Endothelial cell (in vitro differentiated cells): Measurements from ENCODE around the gene CHPT1. TPM values are rescaled to one million over a fixed set of nuclear protein-coding genes. Genes with fewer than 3 reads are reported as not detected.

Experiments
- DNase-seq: peaks from one replicate; pipeline ENCODE4 v3.0.0; 2021; ENCODE audit warnings: low spot score
- H3K27ac Mint-ChIP-seq: one replicate; pipeline ENCODE4 v1.8.0; 2021; ENCODE audit warnings: mixed read lengths, inconsistent platforms; ENCODE audit not compliant: unreplicated experiment
- H3K27me3 Mint-ChIP-seq: one replicate; pipeline ENCODE4 v1.8.0; 2021; ENCODE audit warnings: mild to moderate bottlenecking, moderate library complexity, mixed read lengths, inconsistent platforms; ENCODE audit not compliant: unreplicated experiment
- H3K36me3 Mint-ChIP-seq: one replicate; pipeline ENCODE4 v1.8.0; 2021; ENCODE audit warnings: mild to moderate bottlenecking, low read depth, mixed read lengths, inconsistent platforms; ENCODE audit not compliant: unreplicated experiment
- H3K4me1 Mint-ChIP-seq: one replicate; pipeline ENCODE4 v1.8.0; 2021; ENCODE audit warnings: mild to moderate bottlenecking, mixed read lengths, inconsistent platforms; ENCODE audit not compliant: unreplicated experiment
- H3K4me3 Mint-ChIP-seq: one replicate; pipeline ENCODE4 v1.8.0; 2021; ENCODE audit warnings: mild to moderate bottlenecking, mixed read lengths, inconsistent platforms; ENCODE audit not compliant: unreplicated experiment
- H3K9me3 Mint-ChIP-seq: one replicate; pipeline ENCODE4 v1.8.0; 2021; ENCODE audit warnings: mixed read lengths, inconsistent platforms; ENCODE audit not compliant: unreplicated experiment
- total RNA-seq: library from RNA; stranded (reverse); fragmentation: NEBNext Ultra II Directional; extraction: Animal tissue kit (Norgen Biotek cat#: 25700); gene quantifications from one replicate; pipeline ENCODE4 v1.2.1, GENCODE V29; 2021; ENCODE audit not compliant: unreplicated experiment
- TF ChIP-seq, protein P1 (sequence below): fragments of 200-600 bp; sonication (generic); IDR thresholded peaks from one replicate; pipeline ENCODE4 v1.5.0; 2021; ENCODE audit warnings: antibody characterized with exemption; ENCODE audit not compliant: unreplicated experiment

The CHPT1 gene
- total RNA-seq, 1 donor from 2014 or later = 6.2 TPM

DNA sequence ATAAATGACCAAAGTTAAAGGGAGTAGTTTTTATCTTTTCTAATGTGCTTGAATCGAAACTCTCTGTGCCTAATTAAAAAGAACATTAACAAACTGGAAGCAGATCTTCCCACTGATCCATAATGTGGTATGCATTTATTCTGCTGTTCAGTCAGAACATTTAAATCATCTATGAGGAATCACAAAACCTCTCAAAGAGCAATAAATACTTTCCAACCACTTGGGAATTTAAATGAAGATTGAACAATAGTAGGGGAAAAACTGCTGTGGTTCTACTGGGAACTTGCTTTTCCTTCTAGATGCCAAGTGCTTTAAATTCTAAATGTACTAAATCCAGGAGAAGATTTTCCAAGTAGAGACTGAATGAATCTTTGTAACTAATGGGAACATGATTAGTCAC, 12.3 kb upstream of the CHPT1 start:
- DNase-seq = no peak
- Mint-ChIP-seq H3K27me3 (peaks cover 3% of the 10 kb centered on the region), H3K4me3 (no peak overlapping the region), H3K4me1 (no peaks in the 10 kb centered on the region), H3K36me3 (no peaks in the 10 kb centered on the region), H3K9me3 (no peaks in the 10 kb centered on the region), H3K27ac (no peak overlapping the region)
- TF ChIP-seq, protein P1, sequence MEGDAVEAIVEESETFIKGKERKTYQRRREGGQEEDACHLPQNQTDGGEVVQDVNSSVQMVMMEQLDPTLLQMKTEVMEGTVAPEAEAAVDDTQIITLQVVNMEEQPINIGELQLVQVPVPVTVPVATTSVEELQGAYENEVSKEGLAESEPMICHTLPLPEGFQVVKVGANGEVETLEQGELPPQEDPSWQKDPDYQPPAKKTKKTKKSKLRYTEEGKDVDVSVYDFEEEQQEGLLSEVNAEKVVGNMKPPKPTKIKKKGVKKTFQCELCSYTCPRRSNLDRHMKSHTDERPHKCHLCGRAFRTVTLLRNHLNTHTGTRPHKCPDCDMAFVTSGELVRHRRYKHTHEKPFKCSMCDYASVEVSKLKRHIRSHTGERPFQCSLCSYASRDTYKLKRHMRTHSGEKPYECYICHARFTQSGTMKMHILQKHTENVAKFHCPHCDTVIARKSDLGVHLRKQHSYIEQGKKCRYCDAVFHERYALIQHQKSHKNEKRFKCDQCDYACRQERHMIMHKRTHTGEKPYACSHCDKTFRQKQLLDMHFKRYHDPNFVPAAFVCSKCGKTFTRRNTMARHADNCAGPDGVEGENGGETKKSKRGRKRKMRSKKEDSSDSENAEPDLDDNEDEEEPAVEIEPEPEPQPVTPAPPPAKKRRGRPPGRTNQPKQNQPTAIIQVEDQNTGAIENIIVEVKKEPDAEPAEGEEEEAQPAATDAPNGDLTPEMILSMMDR = no peak

DNA sequence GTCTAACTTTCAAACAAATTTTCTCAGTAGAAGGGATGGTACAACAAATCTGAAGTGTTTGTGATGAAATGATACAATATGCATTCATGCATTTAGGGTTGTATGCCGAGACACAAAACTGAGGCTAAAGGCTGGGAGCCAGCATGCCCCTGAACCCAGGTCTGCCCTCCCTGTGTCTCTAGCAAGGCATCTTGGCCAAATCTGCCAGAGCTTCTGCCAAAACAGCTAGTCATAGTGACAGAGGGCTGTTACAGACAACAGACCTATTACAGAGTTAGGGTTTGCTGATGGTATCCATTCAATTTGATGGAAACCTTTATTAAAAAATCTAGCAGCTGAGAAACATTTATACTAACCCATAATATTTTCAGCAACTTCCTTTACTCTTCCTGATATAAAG, 11.3 kb upstream of the CHPT1 start:
- Mint-ChIP-seq H3K36me3 (no peaks in the 10 kb centered on the region), H3K9me3 (no peaks in the 10 kb centered on the region), H3K27ac (no peak overlapping the region), H3K4me1 (no peaks in the 10 kb centered on the region), H3K4me3 (no peak overlapping the region), H3K27me3 (peaks cover 3% of the 10 kb centered on the region)
- TF ChIP-seq, protein P1 = no peak
- DNase-seq = no peak

DNA sequence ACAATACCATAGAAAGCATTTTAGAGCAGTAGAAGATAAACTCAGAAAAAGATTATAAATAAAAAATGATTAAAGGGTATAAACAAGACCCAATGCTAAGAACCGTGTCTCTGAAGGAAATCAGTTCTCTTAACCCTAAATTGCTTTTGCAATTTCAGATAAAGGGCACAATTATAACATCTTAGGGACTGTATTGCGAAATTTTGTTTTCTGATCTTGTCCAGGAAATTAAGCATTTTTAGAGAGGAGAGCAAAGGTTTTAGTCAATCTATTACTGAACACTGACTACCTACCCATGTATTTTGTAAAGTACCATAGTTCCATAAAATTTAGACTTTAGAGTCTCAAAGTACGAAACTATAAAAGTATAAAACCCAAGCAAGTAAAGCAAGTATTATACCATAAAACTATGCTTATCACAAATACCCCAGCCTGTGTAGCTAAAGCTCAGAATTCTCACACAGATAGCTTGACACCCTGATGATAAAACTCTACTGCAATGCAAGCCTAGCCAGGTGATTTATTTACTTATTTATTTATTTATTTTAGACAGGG, 6.8 kb upstream of the CHPT1 start:
- Mint-ChIP-seq H3K36me3 (no peaks in the 10 kb centered on the region), H3K4me1 (no peaks in the 10 kb centered on the region), H3K27ac (no peak overlapping the region), H3K9me3 (no peaks in the 10 kb centered on the region), H3K4me3 (no peak overlapping the region), H3K27me3 (peaks cover 3% of the 10 kb centered on the region)
- no peak for DNase-seq
- TF ChIP-seq, protein P1 = no peak

DNA sequence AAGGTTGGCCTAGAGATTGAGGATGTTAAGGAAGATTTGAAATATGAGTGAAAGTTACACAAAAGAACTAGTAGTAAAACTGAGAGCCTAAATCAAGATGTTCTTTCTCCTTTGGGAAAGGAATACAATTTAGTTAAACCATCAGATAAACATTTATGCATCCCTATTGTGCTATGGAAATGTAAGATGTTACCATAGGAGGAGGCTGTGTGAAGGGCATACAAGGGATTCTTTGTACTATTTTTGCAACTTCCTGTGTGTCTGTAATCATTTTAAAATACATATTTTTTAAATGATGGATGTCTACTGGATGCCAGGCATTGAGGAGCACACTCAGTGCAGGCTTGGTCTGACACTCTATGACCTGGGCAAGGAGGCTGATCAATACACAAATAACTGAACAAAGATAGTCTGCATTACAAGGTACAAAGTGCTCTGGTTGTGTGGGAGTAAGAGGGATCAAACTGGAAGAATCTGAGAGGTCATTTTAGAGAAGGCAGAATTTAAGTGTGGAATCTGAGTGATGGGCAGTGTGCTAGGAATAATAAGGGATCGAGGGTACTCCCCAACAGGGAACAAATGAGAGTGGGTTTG, 5.8 kb upstream of the CHPT1 start:
- no peak overlapping the region for H3K4me3 Mint-ChIP-seq
- H3K36me3 Mint-ChIP-seq = no peaks in the 10 kb centered on the region
- peaks cover 6% of the 10 kb centered on the region for H3K27me3 Mint-ChIP-seq

DNA sequence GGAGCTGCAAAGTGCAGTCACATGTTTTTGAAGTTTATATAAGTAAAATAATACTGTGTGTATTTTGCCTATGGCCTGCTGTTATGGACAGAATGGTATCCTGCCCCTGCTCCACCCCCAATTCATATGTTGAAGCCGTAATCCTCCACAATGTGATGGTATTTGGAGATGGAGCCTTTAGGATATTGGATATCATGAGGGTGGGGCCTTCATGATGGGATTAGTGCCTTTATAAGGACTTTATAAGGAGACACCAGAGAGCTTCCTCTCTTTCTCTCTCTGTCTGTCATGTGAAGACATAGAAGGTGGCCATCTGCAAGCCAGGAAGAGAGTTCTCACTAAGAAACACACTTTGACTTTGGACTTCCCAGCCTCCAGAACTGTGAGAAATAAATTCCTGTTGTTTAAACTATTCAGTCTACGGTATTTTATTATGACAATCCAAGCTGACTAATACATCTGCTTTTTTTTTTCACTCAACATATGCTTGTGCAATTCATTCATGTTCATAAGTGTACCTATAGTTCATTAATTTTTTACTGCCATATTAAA, 3.1 kb upstream of the CHPT1 start:
- peaks cover 5% of the 10 kb centered on the region for H3K4me1 Mint-ChIP-seq
- TF ChIP-seq, protein P1 = no peak
- H3K4me3 Mint-ChIP-seq = no peak overlapping the region
- H3K36me3 Mint-ChIP-seq = no peaks in the 10 kb centered on the region
- H3K27me3 Mint-ChIP-seq = peaks cover 7% of the 10 kb centered on the region
- H3K27ac Mint-ChIP-seq = no peak overlapping the region
- DNase-seq = no peak
- no peaks in the 10 kb centered on the region for H3K9me3 Mint-ChIP-seq

More for the DNA sequence above, 5.8 kb upstream of the CHPT1 start:
- TF ChIP-seq, protein P1 = no peak
- peaks cover 2% of the 10 kb centered on the region for H3K4me1 Mint-ChIP-seq
- H3K27ac Mint-ChIP-seq = no peak overlapping the region
- H3K9me3 Mint-ChIP-seq = no peaks in the 10 kb centered on the region
- DNase-seq = no peak
